Measurements from ENCODE around the gene TALDO1.

DNA sequence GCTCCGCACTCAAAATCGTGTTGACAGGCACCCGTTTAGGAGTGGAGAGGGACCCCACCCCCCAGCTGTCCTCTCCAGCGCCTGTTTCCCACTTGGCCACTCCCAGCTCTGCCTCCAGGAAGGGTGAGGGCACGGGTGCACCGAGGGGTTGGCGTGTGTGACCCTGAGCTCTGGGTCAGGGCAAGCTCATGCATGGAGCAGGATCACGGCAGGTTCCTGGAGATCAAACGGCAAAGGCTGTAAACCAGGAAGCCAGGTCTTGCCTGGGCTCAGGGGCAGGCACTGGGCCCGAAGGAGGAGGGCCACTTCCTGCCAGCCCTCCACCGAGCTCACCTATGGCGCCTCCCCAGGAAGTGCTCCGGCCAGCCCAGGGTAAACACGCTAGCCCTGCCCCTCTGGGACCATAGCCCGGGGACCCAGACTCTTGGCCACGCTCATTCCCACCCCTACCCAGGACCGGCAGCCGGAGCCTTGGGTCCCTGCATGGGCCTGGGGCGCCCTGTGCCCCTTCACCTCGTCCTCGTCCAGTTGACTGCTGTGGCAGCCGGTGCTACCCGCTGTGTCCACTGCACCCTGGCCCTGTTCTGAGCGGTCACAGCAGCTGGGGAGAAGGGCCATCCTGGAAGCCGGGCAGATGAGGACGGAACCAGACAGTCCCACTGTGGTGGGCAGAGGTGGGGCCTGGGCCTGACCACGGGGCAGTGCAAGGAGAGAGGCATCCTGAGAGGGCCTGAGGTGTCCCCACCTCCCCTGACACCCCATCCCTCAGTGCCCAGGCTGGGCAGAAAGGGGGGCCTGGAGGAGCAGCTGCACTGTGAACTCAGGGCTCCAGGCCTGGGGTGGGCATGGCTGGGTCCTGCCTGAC lies 42.3 kb upstream of the TALDO1 start:
- TF ChIP-seq, protein P1, sequence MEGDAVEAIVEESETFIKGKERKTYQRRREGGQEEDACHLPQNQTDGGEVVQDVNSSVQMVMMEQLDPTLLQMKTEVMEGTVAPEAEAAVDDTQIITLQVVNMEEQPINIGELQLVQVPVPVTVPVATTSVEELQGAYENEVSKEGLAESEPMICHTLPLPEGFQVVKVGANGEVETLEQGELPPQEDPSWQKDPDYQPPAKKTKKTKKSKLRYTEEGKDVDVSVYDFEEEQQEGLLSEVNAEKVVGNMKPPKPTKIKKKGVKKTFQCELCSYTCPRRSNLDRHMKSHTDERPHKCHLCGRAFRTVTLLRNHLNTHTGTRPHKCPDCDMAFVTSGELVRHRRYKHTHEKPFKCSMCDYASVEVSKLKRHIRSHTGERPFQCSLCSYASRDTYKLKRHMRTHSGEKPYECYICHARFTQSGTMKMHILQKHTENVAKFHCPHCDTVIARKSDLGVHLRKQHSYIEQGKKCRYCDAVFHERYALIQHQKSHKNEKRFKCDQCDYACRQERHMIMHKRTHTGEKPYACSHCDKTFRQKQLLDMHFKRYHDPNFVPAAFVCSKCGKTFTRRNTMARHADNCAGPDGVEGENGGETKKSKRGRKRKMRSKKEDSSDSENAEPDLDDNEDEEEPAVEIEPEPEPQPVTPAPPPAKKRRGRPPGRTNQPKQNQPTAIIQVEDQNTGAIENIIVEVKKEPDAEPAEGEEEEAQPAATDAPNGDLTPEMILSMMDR (conservative IDR thresholded peaks at IDR 0.05 in 1 of 2, IDR thresholded peaks at IDR 0.05 in 1 of 2; ENCODE audit: low read depth in 1 of 2, low read length in 2 of 2) = no peak
- TF ChIP-seq EZH2 (IDR thresholded peaks at IDR 0.05; ENCODE audit: low read length, missing control alignments) = no peak
